IMR-90 (cell line): ENCODE data around the gene FOCAD. TPM values are rescaled to one million over a fixed set of nuclear protein-coding genes. Genes with fewer than 3 reads are reported as not detected.

ENCODE experiments used
- ATAC-seq: fragments of 200-7000 bp; cut with Tn5 transposase; 2 replicates; pipeline ENCODE4 v1.9.1; 2020; ENCODE audit warnings: low read depth, mild to moderate bottlenecking, moderate library complexity
- BruUV-seq: library from RNA; stranded (reverse); fragments of 400-500 nt; replicated peaks from 2 replicates; lab custom pipeline; 2021; lab: Mats Ljungman, UMichigan
- CTCF ChIA-PET: fragments of 300-600 bp; formaldehyde crosslinking; extraction: SDS; loops from one replicate; lab custom pipeline; 2021; ENCODE audit warnings: antibody characterized with exemption; lab: Yijun Ruan, JAX
- POLR2A ChIA-PET: fragments of 300-600 bp; sonication (Branson Sonifier 250); formaldehyde crosslinking; loops from one replicate; lab custom pipeline; 2022; ENCODE audit warnings: antibody characterized with exemption; ENCODE audit not compliant: unreplicated experiment; lab: Charles Lee
- DNase-seq: peaks from one replicate; pipeline ENCODE4 v3.0.0; 2013
- H2AFZ ChIP-seq: replicated peaks from 2 replicates; pipeline ENCODE3; 2013; ENCODE audit warnings: low read length, mild to moderate bottlenecking; ENCODE audit not compliant: poor library complexity
- H2AK5ac ChIP-seq: 2 replicates; pipeline ENCODE4 v1.6.1; 2013; ENCODE audit warnings: low read depth, low read length, inconsistent platforms
- H2AK9ac ChIP-seq: replicated peaks from 2 replicates; pipeline ENCODE3; 2013; ENCODE audit warnings: mild to moderate bottlenecking, low read depth, low read length, moderate library complexity; ENCODE audit not compliant: poor library complexity
- H2BK120ac ChIP-seq: 2 replicates; pipeline ENCODE4 v1.6.1; 2013; ENCODE audit warnings: low read depth, low read length, inconsistent platforms
- H2BK15ac ChIP-seq: 3 replicates; pipeline ENCODE4 v1.6.1; 2013; ENCODE audit warnings: low read depth, low read length, inconsistent platforms
- H2BK20ac ChIP-seq: 2 replicates; pipeline ENCODE4 v1.6.1; 2013; ENCODE audit warnings: low read depth, mild to moderate bottlenecking, inconsistent platforms, low read length, moderate library complexity
- H2BK5ac ChIP-seq: 2 replicates; pipeline ENCODE4 v1.6.1; 2013; ENCODE audit warnings: mild to moderate bottlenecking, low read depth, low read length, inconsistent platforms; ENCODE audit not compliant: poor library complexity, severe bottlenecking
- H3K14ac ChIP-seq: replicated peaks from 2 replicates; pipeline ENCODE4 v1.6.1; 2013; ENCODE audit warnings: low read depth, low read length, inconsistent platforms
- H3K18ac ChIP-seq: 2 replicates; pipeline ENCODE4 v1.6.1; 2013; ENCODE audit warnings: low read depth, low read length, control low read depth
- H3K23ac ChIP-seq: 2 replicates; pipeline ENCODE4 v1.6.1; 2013; ENCODE audit warnings: low read depth, low read length, inconsistent platforms
- H3K27ac ChIP-seq: 2 replicates; pipeline ENCODE4 v1.5.1; 2013; ENCODE audit warnings: mild to moderate bottlenecking, control low read depth, low read length; ENCODE audit not compliant: insufficient read depth
- H3K27me3 ChIP-seq: 2 replicates; pipeline ENCODE4 v1.6.1; 2013; ENCODE audit warnings: low read length; ENCODE audit not compliant: control insufficient read depth, insufficient read depth
- H3K36me3 ChIP-seq: 2 replicates; pipeline ENCODE4 v1.6.1; 2013; ENCODE audit warnings: low read length, mixed read lengths; ENCODE audit not compliant: control insufficient read depth, insufficient read depth
- H3K4ac ChIP-seq: 2 replicates; pipeline ENCODE4 v1.6.1; 2013; ENCODE audit warnings: low read depth, low read length, inconsistent platforms
- H3K4me1 ChIP-seq: 2 replicates; pipeline ENCODE4 v1.6.1; 2013; ENCODE audit warnings: low read length, mixed read lengths; ENCODE audit not compliant: control insufficient read depth, insufficient read depth
- H3K4me2 ChIP-seq: 2 replicates; pipeline ENCODE4 v1.6.1; 2013; ENCODE audit warnings: low read depth, mild to moderate bottlenecking, control low read depth, low read length, moderate library complexity
- H3K4me3 ChIP-seq: 2 replicates; pipeline ENCODE4 v1.5.1; 2013; ENCODE audit warnings: low read depth, mild to moderate bottlenecking, control low read depth, low read length, moderate library complexity; ENCODE audit not compliant: insufficient read depth
- H3K56ac ChIP-seq: 2 replicates; pipeline ENCODE4 v1.6.1; 2013; ENCODE audit warnings: low read length, inconsistent platforms; ENCODE audit not compliant: insufficient read depth; ENCODE audit errors: extremely low read depth
- H3K79me1 ChIP-seq, 2 experiments: 2 replicates each; pipeline ENCODE4 v1.6.1; 2013; ENCODE audit warnings: low read length in 2 of 2, inconsistent platforms in 1 of 2, low read depth in 1 of 2
- H3K9ac ChIP-seq: 2 replicates; pipeline ENCODE4 v1.6.1; 2013; ENCODE audit warnings: low read depth, low read length, control low read depth
- H3K9me1 ChIP-seq: 2 replicates; pipeline ENCODE4 v1.6.1; 2013; ENCODE audit warnings: low read length, inconsistent platforms; ENCODE audit not compliant: insufficient read depth
- H3K9me3 ChIP-seq: 2 replicates; pipeline ENCODE4 v1.6.1; 2013; ENCODE audit warnings: low read length; ENCODE audit not compliant: control insufficient read depth, insufficient read depth
- H4K20me1 ChIP-seq: 2 replicates; pipeline ENCODE4 v1.6.1; 2013; ENCODE audit warnings: low read length, inconsistent platforms; ENCODE audit not compliant: insufficient read depth
- H4K5ac ChIP-seq: 2 replicates; pipeline ENCODE4 v1.6.1; 2013; ENCODE audit warnings: mild to moderate bottlenecking, low read depth, low read length, control low read depth
- H4K8ac ChIP-seq, 2 experiments: 2 replicates each; pipeline ENCODE4 v1.6.1; 2013; ENCODE audit warnings: low read depth in 2 of 2, low read length in 2 of 2, control low read depth in 1 of 2, inconsistent platforms in 1 of 2
- H4K91ac ChIP-seq: 2 replicates; pipeline ENCODE4 v1.6.1; 2013; ENCODE audit warnings: low read depth, low read length, inconsistent platforms; ENCODE audit not compliant: insufficient read depth
- NFE2L2 ChIP-seq: fragments of 150-350 bp; IDR thresholded peaks from 2 replicates; pipeline ENCODE4 v1.6.1; 2016; ENCODE audit warnings: low read depth, mild to moderate bottlenecking, low read length
- POLR2A ChIP-seq: IDR thresholded peaks from 2 replicates; pipeline ENCODE4 v1.6.1; 2012; ENCODE audit warnings: mild to moderate bottlenecking, low read depth, low read length
- WGBS, 2 experiments: methylation state at CpG; one replicate each; pipeline versions ENCODE4 v1.1.5 to v1.1.7; 2013; ENCODE audit warnings: missing lambda C conversion rate in 2 of 2; ENCODE audit not compliant: insufficient read length in 1 of 2; ENCODE audit errors: extremely low coverage in 2 of 2; 5-methylcytosine and 5-hydroxymethylcytosine counted together
- dilution Hi-C: fragments of 300-500 bp; cut with HindIII; formaldehyde crosslinking; loops from one replicate; pipeline ENCODE4 v1.14.3; 2018; ENCODE audit warnings: low sequenced_read_pairs; ENCODE audit not compliant: unreplicated experiment
- in situ Hi-C: fragments of 300-500 bp; cut with MboI; formaldehyde crosslinking; loops from 3 replicates; pipeline ENCODE4 v1.14.3; 2019; ENCODE audit warnings: low sequenced_read_pairs, inconsistent platforms, mixed read lengths
- intact Hi-C: fragments of 100-400 bp; cut with micrococcal nuclease; formaldehyde crosslinking; loops from 2 replicates; pipeline ENCODE4 v1.10.0; 2022
- polyA plus RNA-seq, 3 experiments: library from polyadenylated mRNA; depleted of rRNA; stranded (reverse); fragments of >200 nt; gene quantifications; 2 replicates each; pipeline ENCODE4 v1.2.3, GENCODE V29; 2012; ENCODE audit warnings: low replicate concordance in 1 of 3
- total RNA-seq: library from RNA; depleted of rRNA; stranded (reverse); fragments of >200 nt; gene quantifications from 2 replicates; pipeline ENCODE4 v1.2.3, GENCODE V29; 2012
- TF ChIP-seq, protein P1 (sequence below): conservative IDR thresholded peaks from 2 replicates; pipeline ENCODE4 v1.5.1; 2012; ENCODE audit warnings: mild to moderate bottlenecking, low read depth, low read length, improper control_type of control experiment

Gene FOCAD
- total and polyA plus RNA-seq, 2 of the 4 experiments (the other 2 are of a cell fraction), result 28.8 to 91.2 TPM

DNA sequence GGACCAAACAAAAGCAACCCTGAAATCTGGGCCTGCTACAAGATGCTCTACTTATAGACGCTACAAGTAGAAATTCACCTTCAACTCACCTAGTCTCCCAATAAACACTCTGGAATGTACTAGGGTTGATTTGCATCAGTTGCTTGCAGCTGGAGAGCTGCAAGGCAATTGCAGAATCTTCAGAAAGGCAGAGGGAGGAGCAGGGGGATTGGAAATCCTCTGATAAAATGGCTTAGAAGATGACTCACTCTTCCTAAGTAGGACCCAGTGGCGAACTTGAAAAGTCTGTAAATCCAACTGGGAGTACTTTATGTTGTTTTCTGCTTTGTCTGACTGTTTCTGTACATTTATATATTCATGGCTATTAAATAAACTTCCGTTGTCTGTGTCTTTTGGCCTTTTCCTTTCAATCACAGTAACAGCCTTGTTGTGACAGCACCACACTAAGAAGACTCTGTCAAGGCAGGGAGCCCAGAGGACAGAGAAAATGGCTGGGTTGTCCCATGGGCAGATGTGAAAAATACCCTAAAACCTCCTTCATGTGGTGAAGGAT is 47.1 kb upstream of the FOCAD start:
- in situ Hi-C loops (no loop called here), dilution Hi-C loops (no loop called here), intact Hi-C loops (no loop called here)
- no peak overlapping the region for H3K9ac ChIP-seq
- no TSS peak for BruUV-seq
- H3K4ac ChIP-seq, result no peak overlapping the region
- no peak overlapping the region for H2BK15ac ChIP-seq
- H2BK120ac ChIP-seq, result no peak overlapping the region
- H3K79me1 ChIP-seq, result no peaks in the 10 kb centered on the region
- H3K56ac ChIP-seq, result no peak overlapping the region
- H3K4me3 ChIP-seq, result no peak overlapping the region
- no peak overlapping the region for H3K18ac ChIP-seq
- no peak overlapping the region for H3K27ac ChIP-seq
- TF ChIP-seq, protein P1, sequence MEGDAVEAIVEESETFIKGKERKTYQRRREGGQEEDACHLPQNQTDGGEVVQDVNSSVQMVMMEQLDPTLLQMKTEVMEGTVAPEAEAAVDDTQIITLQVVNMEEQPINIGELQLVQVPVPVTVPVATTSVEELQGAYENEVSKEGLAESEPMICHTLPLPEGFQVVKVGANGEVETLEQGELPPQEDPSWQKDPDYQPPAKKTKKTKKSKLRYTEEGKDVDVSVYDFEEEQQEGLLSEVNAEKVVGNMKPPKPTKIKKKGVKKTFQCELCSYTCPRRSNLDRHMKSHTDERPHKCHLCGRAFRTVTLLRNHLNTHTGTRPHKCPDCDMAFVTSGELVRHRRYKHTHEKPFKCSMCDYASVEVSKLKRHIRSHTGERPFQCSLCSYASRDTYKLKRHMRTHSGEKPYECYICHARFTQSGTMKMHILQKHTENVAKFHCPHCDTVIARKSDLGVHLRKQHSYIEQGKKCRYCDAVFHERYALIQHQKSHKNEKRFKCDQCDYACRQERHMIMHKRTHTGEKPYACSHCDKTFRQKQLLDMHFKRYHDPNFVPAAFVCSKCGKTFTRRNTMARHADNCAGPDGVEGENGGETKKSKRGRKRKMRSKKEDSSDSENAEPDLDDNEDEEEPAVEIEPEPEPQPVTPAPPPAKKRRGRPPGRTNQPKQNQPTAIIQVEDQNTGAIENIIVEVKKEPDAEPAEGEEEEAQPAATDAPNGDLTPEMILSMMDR, result 0 out of 2 replicates have a peak, but pooled peaks have one; percentile 1
- TF ChIP-seq POLR2A (no peak), NFE2L2 (no peak)
- no peak overlapping the region for H2BK5ac ChIP-seq
- no peaks in the 10 kb centered on the region for H3K36me3 ChIP-seq
- no peaks in the 10 kb centered on the region for H3K27me3 ChIP-seq
- DNase-seq, result peak; percentile 47
- peaks cover 3% of the 10 kb centered on the region; the same call in 1 of the 2 replicates for H3K9me1 ChIP-seq
- H2AK9ac ChIP-seq, result no peak overlapping the region
- ChIA-PET POLR2A (no interaction called here), CTCF (no interaction called here)
- H3K9me3 ChIP-seq, result no peaks in the 10 kb centered on the region
- H4K91ac ChIP-seq, result no peak overlapping the region
- H4K8ac ChIP-seq, result no peak overlapping the region
- H3K4me1 ChIP-seq, result peaks cover 3% of the 10 kb centered on the region; the same call in 1 of the 2 replicates
- H4K20me1 ChIP-seq, result no peaks in the 10 kb centered on the region
- no peak overlapping the region for H2AFZ ChIP-seq
- no peak overlapping the region for H3K4me2 ChIP-seq
- WGBS, 2 experiments, result 20% methylated on average over 1 of the region's 3 CpGs; no CpG with 5 or more reads in 1 of the 2 experiments
- H3K14ac ChIP-seq, result no peak overlapping the region
- H2AK5ac ChIP-seq, result no peak overlapping the region
- no peak; the same call in 1 of the 2 replicates for ATAC-seq
- no peak overlapping the region for H4K5ac ChIP-seq
- H2BK20ac ChIP-seq, result no peak overlapping the region
- H3K23ac ChIP-seq, result no peak overlapping the region
